Renal cortex interstitium (tissue), 11 donors: ENCODE results near the gene ARHGEF7. TPM values are rescaled to one million over a fixed set of nuclear protein-coding genes. Genes with fewer than 3 reads are reported as not detected.

Source experiments
- DNase-seq, 11 donors: peaks; one replicate each; pipeline ENCODE4 v3.0.0-alpha.2; 2013; ENCODE audit warnings: low read depth in 9 of 11, low spot score in 4 of 11; ENCODE audit errors: extremely low read depth in 1 of 11
- polyA plus RNA-seq, 3 donors: library from polyadenylated mRNA; unstranded; fragments of 120-200 nt; gene quantifications; one replicate each; pipeline ENCODE4 v1.2.1, GENCODE V29; 2013; ENCODE audit not compliant: insufficient read length in 3 of 3

The ARHGEF7 gene
- polyA plus RNA-seq, 3 donors = 63.0 to 84.2 (median 66.7) TPM

DNA sequence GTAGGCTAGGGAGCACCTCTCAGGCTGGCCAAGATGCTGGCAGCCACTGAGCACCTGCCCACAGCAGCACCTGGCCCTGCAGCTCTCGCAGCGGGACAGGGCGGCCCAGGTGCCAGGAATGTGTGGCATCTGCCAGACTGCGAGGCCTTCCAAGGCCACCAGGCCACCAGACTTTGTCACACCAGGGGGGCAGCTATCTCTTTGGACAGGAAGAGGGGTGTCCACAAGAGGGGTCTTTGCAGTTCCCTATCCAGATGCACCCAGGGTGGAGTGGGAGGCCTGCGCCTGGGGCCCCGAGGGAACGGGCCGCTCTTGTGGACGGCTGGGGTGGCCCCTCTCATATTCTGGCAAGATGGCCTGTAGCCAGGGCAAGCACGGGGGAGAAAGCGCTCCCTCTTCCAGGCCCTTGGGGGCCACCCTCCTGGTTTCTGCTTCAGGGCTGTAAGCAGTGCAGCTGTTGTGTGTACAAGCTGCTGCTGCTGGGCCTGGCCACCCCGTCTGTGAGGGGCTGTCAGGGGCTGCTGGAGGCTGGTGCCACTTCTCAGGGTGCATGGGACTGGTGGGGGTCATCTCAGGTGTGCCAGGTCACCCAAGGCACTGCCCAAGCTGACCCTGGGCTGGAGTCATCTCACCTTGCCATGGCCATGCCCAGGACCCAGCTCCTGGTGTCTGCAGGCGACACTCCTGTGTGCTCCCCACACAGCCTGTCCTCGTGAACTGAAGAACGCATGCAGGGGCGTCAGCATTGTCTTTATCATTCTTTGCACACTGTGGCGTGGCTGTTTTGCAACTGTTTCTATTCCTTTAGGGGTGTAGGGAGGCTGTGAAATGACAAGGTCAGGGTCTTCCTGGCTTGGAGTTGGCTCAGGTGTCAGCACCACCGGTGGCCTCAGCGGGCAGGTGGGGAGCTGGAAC, 207.1 kb downstream of the ARHGEF7 start:
- no peak for DNase-seq

DNA sequence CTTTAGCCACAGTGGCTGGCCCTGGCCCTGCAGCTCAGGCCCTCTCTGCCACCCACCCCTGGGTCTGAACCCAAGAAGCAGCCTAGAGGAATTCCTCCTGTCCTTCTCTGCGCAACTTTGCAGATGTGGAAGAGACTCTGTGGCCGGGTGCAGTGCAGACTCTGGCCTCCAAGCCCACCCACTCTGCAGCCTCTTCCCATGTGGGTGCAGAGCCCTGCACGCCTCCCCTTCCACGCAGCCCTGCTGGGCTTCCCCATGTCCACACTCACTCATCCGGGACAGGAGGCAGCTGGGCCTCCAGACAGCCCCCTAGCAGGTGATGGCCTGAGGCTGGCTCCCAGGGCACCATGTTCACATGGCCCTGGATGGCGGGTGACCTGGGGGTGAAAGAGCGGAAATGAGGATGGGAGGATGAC, 207.8 kb downstream of the ARHGEF7 start:
- no peak for DNase-seq

DNA sequence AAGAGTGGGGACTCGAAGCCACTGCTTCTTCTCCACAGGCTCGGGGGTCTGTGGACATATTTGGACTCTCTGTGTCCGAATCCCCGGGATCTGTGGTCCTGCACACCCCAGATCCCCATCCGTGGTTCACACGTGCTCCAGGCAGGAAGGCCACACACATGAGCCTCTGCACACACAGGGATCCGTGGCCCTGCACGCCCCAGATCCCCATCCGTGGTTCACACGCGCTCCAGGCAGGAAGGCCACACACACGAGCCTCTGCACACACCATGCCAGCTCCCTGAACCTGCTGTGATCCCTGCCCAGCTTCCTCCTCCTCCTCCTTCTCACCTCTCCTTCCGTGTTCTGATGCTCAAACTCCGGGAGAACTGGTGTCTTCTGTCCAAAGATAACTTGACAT, 208.4 kb downstream of the ARHGEF7 start:
- no peak for DNase-seq

DNA sequence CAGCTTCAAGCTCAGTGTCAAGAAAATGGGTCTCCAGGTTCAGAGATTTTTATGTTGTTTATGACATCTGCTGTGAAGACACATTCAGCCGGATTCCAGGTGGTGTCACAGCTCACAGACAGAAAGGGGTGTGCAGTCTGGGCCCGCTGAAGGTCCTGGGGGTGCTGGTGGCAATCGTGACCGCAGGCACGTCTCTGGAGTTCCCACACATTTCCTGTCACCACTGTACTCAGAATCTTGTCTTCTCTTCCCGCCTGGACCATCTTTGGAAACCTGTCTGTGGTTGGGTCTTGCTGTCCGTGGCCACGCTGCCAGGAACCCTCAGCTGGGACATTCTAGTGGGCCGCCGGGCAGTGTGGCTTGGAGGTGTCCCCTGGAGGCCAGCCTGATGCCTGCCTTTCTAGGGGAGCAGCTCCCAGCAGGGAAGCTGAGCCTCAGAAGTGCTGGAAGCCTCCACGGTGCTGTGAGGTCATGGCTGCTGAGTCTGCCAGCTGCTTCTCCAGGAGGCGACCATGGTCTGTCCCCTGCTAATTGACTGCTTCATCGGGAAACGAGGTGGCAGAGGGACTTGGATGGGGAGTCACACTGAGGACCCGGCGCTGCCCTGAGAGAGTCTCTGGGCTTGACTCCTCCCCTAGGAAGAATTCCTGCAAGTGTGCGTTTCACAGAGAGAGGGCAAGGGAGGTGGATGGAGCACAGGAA, 209.0 kb downstream of the ARHGEF7 start:
- no peak for DNase-seq

DNA sequence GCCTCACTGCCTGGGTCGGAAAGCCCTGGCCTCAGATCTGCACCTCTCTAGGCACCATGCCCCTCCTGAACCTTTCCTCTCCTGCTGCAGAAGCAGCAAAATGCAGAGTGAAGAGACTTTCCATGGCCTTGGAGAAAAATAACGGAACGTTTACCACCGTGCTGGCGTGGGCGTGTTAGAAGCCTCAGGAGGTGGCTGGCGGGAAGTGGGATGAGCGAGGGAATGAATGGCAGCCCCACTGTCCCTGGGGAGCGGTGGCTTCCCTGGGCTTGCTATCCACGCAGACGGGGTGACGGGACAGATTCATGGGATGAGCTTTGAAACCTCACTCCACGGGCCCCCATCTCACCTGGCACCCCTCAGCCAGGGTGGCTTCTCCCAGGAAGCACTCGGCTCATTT, 209.6 kb downstream of the ARHGEF7 start:
- DNase-seq = no peak

DNA sequence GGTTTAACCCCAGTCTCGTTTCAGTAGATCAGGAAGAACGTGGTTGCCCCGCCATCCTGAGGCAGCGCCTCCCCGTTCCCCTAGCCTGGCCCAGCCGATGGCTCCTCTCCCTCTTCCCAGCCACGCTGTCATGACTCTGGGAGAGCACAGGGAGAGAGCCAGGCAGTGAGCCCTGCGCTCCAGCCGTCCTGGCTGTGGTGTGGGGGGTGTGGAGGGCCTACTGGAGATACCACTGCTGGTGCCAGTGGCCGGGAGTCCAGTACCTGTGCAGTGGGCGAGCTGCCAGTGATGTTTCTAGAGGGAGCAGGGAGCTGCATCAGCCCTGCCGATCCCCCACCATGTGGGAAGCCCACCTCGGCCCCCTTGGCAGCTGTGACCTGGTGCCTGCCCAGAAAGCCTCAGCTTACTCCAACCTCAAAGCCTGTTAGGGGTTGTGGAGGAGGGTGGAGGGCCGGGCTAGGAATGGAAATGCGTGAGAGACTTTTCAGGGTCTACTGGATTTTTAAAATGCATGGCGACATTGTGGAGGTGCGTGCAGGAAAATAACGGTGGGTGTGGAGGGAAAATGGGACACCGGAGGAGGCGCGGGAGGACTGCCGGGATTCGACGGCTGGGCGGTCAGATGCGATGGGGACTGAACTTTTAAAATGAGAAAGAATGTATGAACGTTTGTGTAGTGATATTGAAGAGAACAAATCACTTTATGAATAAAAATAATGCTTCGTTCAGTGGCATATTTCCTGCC, 210.2 kb downstream of the ARHGEF7 start:
- DNase-seq = no peak

DNA sequence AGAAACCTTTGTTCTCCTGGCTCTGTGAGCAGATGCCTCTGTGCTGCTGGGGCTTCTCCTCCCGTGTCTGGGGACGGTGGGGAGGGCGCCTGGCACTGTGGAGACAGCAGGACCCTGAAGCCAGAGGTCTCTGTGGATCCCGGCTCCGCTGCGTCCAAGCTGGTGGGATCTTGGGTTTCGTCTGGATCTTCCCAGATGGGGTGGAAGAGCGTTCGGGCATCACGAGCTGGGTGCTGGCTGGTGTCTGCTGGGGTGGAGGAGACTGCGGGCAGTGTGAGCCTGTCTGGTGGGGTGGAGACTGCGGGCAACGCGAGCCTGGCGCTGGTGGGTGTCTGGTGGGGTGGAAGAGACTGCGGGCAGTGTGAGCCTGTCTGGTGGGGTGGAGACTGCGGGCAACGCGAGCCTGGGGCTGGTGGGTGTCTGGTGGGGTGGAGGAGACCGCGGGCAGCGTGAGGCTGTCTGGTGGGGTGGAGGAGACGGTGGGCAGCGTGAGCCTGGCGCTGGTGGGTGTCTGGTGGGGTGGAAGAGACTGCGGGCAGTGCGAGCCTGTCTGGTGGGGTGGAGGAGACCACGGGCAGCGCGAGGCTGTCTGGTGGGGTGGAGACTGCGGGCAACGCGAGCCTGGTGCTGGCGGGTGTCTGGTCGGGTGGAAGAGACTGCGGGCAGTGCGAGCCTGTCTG, 211.0 kb downstream of the ARHGEF7 start:
- no peak for DNase-seq

DNA sequence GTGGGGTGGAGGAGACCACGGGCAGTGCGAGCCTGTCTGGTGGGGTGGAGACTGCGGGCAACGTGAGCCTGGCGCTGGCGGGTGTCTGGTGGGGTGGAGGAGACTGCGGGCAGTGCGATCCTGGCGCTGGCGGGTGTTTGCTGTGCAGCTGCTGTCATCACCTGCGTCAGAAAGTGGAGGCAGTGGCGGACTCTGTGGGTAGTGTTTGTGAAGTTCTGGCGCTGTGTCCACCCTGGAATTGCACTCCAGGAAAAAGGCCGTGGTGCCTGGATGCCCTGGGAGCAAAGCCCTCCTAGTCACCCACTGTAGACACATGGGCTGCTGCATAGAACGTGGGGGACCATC, 211.5 kb downstream of the ARHGEF7 start:
- DNase-seq = no peak

DNA sequence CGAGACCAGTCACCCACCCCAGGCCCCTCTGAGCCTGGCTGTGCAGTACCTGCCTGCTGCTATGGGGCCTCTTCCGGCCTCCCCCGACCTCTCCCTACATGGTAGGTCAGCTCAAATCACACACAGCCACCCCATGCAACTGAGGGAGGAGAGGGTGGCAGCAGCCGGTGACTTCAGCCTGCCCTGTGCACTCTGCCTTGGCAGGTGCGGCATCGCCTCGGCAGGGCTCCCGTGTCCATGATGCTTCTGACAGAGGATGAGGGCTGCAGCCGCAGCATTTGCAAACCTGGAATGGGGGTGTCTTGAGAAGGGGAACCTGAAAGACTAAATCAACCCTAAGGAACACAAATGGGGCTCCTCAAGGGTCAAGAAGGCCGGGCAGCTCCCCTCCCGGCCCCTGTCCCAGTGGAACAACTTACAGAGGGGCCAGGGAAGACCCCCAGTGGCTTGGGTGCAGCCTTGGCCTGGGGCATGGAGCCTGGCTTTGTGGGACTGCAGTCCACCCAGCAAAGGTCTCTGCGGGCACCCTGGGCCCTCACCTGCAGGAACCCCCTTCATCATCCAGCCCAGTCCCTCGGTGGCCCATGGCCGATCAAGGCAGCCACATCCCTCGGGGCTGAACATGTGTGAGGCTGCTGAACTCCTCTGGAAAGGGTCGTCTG, 212.0 kb downstream of the ARHGEF7 start:
- DNase-seq = no peak

DNA sequence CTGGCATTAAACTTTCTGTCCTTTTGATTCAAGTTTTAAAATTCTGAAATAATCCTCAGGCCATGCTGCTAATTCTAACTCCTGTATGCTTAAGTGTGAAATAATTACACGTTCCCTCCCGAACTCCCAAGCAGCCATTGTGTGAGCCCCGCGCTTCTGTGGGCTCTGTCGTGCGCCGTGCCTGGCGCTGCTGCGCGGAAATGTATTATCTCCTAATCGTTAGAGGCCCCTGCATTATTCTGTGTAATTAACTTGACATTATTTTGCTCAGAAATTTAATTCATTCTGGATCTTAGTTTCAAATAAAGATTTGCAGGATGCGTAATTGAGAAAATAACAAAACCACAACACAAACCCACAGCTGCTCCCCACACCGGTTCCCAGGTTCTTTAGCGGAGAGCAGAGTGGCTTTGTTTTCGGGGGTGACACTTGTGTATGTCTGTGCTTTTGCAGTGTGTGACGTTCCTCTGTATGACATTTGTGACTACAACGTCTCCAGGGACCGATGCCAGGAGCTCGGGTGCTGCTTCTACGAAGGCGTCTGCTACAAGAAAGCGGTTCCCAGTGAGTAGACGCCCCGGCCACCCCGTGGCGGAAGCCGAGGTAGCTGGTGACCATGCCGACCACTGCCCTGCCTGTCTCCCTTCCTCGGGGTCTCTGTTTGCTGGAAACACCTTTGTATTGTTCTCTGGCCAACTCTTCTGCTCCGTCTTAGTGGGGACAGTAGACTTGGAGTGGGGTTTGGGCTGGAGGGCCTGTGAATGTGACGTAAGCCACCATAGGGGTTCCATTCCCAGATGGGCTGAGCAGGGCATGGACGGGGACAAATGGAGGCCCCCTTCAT, 212.8 kb downstream of the ARHGEF7 start:
- no peak for DNase-seq

DNA sequence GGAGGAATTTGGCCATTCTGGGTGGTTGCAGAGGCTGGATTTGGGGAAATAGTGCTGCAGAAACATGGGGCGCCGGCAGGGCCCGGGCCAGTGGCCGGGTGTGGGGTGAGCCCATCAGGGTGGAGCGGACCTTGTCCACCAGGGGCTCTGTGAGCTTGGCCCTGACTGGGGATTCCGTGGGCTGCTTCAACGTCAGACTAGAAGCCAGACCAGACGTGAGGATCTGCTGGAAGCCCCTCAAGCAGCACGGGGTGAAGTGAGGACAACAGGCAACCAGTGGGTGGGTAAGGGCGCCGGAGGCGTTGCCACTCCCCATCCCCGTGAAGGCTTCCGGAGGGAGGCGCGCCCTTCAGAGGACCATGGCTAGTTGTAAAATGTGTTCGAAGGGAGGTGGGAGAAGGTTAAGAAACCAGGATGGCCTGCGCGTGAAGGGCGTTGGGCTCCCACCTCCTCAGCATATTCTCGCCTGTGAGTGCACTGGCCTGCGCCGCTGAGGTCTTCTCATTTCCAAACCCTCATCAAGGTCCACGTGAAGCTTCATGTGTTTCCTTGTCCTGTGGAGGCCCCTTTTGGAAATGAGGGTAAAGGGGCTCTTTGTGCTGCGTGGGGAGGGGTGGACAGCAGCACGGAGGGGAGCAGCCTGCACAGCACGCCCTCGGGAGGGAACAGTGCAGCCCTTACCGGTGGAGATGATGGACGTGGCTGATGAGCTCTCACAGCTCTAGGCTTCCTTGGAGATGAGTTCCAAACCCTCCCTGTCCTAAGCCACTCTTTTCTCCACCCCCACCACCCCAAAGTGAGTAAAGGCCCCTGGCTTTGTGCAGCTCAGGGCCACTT, 213.7 kb downstream of the ARHGEF7 start:
- no peak for DNase-seq

DNA sequence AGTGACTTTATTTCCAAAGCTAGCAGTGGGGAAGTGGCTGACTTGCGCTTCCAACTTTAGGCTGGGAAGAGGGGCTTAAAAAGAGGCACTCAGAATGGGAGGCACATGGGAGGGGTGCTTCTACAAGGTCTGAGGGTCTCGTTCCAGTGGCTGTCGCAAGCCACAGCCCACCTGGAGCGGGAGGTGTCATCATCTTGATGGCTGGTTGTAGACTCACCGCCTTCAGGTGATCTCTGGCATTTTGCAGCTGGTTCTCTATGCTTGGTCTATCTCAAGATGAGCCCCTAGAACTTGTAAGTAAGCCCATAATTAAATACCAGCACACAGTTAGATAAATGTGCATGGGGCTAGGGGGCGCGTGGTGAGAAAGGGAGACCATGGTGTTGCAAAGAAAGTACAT, 214.5 kb downstream of the ARHGEF7 start:
- no peak for DNase-seq

DNA sequence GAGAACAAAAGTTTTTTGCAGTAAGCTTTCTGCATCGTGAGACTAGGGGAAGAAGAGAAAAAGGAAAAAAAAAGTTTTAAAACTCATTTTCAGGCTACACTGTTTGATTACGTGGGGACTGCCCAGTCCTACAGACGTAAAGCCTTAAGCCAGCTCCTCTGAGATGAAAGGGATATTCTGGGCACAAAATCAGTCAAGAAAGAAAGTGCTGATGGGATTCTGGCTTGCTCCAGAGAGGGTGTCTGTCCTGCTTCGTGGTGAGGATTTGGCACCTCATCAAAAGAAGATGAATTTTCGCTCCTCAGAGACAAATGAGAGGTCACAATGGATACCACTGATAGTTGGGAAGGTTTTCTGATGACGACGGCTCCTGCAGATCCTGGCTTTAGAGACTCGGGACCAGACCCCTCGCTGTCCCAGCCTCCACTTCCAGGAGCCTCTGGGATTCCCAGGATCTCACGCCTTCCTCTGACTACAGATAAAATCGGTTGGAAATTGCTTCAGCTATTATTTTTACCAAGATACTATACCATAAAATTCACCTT, 215.0 kb downstream of the ARHGEF7 start:
- no peak for DNase-seq

DNA sequence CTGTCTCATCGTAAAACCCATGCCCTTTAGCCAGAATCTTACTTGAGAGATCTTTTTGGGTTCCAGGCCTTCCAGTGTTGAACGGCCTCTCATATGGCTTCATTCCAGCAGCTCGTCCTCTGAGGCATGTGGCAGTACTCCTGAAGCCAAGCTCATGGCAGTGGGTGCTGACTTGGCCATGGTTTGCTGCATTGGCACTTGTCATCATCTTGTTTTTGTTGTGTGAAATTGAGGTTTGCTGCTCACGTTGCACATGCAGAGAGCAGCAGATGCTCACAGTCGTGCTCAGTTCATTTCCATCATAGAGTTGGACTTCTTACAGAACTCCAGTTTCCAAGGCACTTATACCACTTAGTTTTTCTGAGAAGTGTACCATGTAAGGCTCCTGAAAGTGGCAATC, 220.2 kb downstream of the ARHGEF7 start:
- DNase-seq = no peak

DNA sequence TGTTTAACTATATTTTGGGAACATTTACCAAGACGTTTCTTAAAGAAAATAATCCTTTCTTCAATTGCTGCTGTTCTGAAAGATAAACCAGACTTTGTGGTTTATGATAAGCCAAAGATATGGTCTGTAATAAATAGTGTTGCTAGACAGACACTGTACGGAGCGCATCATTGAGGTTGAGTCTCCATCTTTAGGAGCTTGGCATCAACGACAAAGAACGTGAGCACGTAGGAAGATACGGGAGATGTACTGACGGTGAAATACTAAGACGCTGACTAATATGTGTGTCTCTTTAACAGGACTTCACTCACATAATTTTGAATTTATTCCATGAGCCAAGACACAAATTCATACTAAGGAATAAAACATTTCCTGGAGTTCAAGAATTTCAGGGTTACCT, 221.6 kb downstream of the ARHGEF7 start:
- DNase-seq = no peak

DNA sequence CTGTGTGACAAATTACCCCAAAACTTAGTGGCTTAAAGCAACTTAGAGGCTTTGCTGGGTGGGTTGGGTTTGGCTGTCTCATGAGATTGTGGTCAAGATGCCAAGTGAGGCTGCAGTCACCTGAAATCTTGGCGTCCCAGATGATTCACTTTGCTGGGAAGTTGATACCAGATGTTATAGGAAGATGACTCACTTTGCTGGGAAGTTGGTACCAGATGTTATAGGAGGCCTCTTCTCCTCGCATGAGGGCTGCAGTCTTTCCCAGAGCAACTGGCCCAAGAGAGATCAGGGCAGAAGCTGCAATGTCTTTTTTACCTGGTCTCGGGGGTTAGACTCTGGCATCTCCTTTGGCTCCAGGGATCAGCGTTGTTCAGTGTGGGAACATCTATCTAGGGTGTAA, 222.1 kb downstream of the ARHGEF7 start:
- DNase-seq = no peak

DNA sequence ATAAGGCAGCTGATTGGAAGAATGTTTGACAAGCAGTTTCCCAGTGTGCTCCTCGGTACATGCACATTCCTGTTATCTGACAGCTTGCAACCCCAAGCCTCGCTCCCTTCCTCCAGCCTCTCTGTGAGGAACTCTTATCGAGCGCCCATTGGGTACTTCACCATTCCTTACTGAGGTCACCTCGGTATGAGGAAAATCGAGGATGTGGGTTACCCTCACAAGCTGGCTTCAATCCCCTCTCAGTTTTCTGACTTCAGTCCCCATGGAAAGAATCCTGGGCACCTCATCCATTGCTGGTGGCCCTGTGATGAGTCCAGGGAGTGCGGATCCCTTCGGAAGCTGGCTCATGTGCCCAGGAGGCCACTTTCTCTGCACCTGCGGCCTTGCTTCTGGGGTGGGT, 222.6 kb downstream of the ARHGEF7 start:
- DNase-seq = no peak
